Measurements from ENCODE around the gene SYCP2L.
"Not testable (repeated sequence)": the region's sequence is repeated elsewhere in the genome, so short reads cannot be mapped to it uniquely, and the experiment has no call there.

The SYCP2L gene

GRCh38 chr6:10956776-10957175, 69.9 kb downstream of the SYCP2L start:
- no peak for DNase-seq (ENCODE audit: low read depth, low spot score)

GRCh38 chr6:10957414-10957886, 70.6 kb downstream of the SYCP2L start:
- no peak for DNase-seq (ENCODE audit: low read depth, low spot score)

DNA sequence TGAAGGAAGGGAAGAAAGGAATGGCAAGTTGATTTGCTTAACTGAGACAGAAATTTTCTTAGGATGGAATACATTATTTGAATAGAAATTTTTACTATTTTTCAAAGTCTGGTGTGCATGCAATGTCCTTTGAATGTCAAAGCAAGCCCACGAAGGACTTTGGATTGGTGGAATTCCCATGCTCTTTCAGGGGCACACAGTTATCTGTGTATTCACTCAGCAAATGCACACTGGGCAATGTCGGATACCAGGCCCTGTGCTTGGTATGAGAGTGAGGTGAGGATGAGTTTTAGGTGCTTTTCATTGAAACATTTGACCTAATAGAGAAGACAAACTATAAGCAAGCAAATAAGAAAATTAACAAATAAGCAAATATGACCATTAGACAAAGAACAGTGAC, 73.3 kb downstream of the SYCP2L start:
- no peak for DNase-seq (ENCODE audit: low read depth, low spot score)

- no peak for DNase-seq (ENCODE audit: low read depth, low spot score)
Observed at GRCh38 chr6:10961837-10962236, 75.0 kb downstream of the SYCP2L start.

GRCh38 chr6:10962673-10963072, 75.8 kb downstream of the SYCP2L start:
- no peak for DNase-seq (ENCODE audit: low read depth, low spot score)

DNA sequence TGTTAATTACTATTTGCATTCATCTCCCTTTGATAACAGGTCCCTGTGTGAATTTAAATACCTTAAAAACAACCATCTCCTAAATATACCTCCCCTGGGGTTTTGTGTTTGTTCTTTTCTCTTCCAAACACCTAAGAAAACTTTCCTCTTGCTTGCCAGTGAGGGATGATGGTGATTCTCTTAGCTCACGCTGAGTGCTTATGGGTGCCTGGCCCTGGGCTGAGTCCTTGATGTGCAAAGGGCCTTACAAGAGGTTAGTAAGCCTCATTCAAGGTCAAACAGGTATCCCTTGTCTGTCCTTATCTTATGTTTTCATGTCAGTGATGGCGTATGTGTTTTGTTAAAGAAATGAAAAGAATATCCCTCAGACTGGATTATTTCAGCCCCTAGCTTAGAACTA, 76.3 kb downstream of the SYCP2L start:
- no peak for DNase-seq (ENCODE audit: low read depth, low spot score)

- DNase-seq (ENCODE audit: low read depth, low spot score), result no peak
Observed at GRCh38 chr6:10964684-10965083, 77.8 kb downstream of the SYCP2L start.

DNA sequence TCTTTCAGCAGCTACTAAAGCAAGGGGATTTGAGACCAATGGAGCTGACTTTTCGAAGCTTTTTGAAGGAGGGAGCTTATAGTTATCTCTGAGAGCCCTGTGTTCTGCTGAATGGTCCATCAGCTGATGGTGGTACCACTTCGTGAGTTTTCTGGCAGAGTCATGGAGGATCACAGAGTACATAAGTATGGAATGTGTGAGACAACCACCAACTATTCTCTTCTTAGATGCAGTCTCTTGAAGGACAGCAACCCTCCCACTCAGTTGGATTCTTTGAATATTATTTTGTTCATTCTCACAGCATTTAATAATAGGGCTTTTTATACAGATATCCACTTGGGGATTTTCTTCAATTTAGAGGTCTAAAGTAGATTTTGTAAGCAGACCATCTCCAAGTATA, 81.9 kb downstream of the SYCP2L start:
- DNase-seq (ENCODE audit: low read depth, low spot score), result no peak

- no peak for DNase-seq (ENCODE audit: low read depth, low spot score)
Observed at GRCh38 chr6:10970731-10971130, 83.9 kb downstream of the SYCP2L start.

DNA sequence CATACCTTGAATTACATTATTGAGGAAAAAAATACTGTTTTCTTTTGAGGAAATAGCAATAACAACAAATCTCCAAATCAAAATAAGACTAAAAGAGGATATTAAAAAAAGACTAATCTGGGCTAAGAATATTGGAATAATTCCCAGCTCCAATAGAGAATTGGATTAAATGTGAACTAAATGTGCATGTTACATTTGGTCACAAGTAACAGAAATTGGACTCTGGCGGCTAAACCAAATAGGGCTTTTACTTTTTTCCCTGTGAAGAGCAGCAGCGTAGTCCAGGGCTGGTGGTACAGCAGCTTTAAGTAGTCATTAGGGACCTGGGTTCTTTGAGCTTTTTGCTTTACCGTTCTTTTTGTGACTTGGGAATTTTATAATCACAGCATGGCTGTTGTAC, 85.3 kb downstream of the SYCP2L start:
- no peak for DNase-seq (ENCODE audit: low read depth, low spot score)

GRCh38 chr6:10976571-10976970, 89.7 kb downstream of the SYCP2L start:
- no peak for DNase-seq (ENCODE audit: low read depth, low spot score)

DNA sequence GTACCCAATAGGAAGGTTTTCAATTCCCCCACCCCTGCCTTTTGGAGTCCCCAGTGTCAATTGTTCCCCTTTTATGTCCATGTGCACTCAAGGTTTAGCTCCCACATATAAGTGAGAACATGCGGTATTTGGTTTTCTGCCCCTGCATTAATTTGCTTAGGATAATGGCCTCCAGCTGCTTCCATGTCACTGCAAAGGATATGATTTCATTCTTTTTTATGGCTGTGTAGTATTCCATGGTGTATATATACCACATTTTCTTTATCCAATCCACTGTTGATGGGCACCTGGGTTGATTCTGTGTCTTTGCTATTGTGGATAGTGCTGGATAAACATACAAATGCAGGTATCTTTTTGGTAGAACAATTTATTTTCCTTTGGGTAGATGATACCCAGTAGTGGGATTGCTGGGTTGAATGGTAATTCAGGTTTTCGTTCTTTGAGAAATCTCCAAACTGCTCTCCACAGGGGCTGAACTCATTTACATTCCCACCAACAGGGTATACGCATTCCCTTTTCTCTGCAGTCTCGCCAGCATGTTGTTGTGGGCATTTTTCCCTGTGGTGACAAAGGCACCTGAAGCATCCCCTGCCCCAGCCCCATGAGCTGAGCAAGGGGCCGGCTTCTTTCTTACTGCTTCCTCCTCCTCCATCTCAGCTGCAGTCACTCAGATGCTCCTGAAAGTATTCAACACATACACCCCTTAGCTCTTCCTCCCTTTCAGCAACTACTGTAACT, 90.5 kb downstream of the SYCP2L start:
- DNase-seq (ENCODE audit: low read depth, low spot score), result no peak

- DNase-seq (ENCODE audit: low read depth, low spot score), result no peak
Observed at GRCh38 chr6:10979603-10980002, 92.8 kb downstream of the SYCP2L start.

DNA sequence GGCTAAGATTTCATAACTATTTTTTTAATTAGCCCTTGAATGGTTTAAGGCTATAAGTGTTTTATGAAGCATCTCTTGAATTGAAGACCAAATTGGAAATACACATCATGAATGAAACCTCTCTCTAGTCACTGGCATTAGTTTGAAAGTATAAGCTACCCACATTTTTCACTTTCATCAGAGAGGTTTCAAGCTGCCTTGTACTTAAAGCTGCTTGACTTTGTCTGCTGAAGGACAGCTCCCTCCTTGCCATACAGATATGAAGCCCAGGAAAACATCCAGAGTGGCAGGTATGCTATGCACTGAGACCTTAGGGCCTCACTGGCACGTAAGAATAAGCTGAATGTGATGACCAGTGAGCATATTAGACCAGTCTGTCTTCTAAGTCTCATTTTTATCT, 94.6 kb downstream of the SYCP2L start:
- no peak for DNase-seq (ENCODE audit: low read depth, low spot score)

- not testable (repeated sequence) for DNase-seq (ENCODE audit: low read depth, low spot score)
Observed at GRCh38 chr6:10984959-10985358, 98.1 kb downstream of the SYCP2L start.

GRCh38 chr6:10989587-10989986, 102.7 kb downstream of the SYCP2L start:
- no peak for DNase-seq (ENCODE audit: low read depth, low spot score)

DNA sequence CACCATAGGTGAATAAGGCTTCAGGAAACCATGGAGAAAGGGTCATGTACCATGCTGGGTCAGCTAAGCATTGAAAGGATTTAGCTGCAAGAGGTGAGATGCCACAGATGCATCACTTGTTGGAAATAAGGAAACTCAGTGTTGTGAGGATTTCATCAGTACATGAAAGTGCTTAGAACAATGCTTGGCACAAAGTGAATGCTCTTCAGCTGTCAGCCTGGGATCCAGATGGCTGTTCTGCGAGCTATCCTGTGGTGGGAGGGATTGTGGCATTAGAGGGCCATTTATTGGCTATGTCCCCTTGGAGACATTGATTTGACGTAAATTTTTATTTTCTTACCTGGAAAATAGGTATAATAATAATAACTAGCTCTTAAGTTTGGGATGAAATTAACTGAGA, 104.3 kb downstream of the SYCP2L start:
- no peak for DNase-seq (ENCODE audit: low read depth, low spot score)

DNA sequence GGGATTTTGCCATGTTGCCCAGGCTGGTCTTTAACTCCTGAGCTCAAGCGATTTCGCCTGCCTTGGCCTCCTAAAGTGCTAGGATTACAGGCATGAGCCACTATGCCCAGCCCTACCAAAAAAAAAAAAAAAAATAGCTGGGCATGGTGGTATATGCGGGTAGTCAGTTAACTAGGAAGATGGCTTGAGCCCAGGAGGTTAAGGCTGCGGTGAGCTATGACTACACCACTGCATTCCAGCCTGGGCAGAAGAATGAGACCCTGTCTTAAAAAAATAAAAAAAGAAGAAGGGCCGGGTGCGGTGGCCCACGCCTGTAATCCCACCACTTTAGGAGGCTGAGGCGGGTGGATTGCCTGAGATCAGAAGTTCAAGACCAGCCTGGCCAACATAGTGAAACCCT, 107.0 kb downstream of the SYCP2L start:
- DNase-seq (ENCODE audit: low read depth, low spot score), result no peak

DNA sequence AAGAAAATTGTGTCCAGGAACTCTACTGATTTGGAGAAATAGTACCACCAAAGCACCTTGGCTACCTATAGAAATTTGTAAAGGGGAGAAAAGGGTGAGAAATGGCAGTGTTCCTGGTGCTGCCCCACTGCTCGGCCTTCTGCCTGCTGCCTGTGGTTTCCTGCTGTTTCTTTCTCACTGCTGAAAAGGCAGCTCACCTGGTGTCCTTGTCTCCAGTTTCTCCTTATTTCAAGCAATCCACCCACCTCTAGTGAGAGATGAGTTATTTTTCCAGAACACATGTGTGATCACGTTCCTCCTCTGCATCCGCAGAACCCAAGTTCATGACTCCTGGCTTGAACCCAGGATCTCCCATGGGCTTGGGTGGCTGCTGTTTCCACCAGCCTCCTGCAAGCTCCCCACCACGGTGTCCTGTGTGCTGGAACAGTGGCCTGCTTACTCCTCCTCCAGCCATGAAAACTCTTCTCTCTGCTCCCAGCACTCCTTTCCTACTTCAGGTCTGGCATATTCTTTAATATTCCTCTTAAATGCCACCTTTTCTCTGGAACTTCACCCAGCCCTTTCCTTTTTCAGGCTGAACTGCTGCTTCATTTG, 108.4 kb downstream of the SYCP2L start:
- DNase-seq (ENCODE audit: low read depth, low spot score), result no peak

DNA sequence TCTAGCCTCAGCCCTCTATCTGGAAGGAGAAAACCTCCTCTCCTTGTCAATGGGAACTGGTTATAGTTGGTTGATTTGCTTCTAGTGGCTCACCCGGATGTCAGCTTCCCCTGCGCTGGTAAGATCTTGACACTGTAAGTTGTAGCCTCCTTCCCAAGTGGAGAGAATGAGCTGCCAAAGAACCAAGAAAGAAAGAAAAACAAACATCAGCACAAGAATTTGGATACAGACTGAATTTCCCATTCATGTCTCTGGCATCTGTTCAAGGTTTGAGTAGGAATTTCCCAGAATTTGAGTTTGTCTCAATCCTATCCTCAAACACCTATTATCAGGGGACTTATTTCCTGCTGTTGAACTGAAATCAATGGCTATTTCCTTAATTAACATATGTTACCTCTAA, 113.1 kb downstream of the SYCP2L start:
- DNase-seq (ENCODE audit: low read depth, low spot score), result no peak

GRCh38 chr6:11002176-11002575, 115.3 kb downstream of the SYCP2L start:
- DNase-seq (ENCODE audit: low read depth, low spot score), result no peak

- not testable (repeated sequence) for DNase-seq (ENCODE audit: low read depth, low spot score)
Observed at GRCh38 chr6:11003297-11003696, 116.4 kb downstream of the SYCP2L start.

GRCh38 chr6:11006061-11006460, 119.2 kb downstream of the SYCP2L start:
- DNase-seq (ENCODE audit: low read depth, low spot score), result no peak

Data from activated naive CD8-positive, alpha-beta T cell treated with anti-CD3 and anti-CD28 coated beads, Interleukin-2, amount 50 U/mL, for 16 hours (primary cell).